Heart left ventricle (tissue), 16 donors: ENCODE measurements around the gene SOBP. TPM values are rescaled to one million over a fixed set of nuclear protein-coding genes. Genes with fewer than 3 reads are reported as not detected.

Experiments
- ATAC-seq, 4 donors: fragments of 200-7000 bp; cut with Tn5 transposase; one replicate each; pipeline ENCODE4 v1.9.1; 2020 to 2022; ENCODE audit warnings: moderate library complexity in 4 of 4, mild to moderate bottlenecking in 3 of 4, moderate number of reproducible peaks in 1 of 4
- DNase-seq, 5 donors: peaks; one replicate each; pipeline ENCODE4 v3.0.0-alpha.2; 2020
- H3K27ac ChIP-seq, 12 donors: fragments of 200-600 bp; sonication (generic) in 4 of 12; one replicate each; pipeline versions ENCODE4 v1.5.0 to v1.8.0; 2016 to 2022; ENCODE audit warnings: mild to moderate bottlenecking in 2 of 12
- H3K27me3 ChIP-seq, 9 donors: fragments of 200-600 bp; sonication (generic) in 2 of 9; one replicate each; pipeline versions ENCODE4 v1.5.1 to v1.8.0; 2016 to 2022; ENCODE audit warnings: mild to moderate bottlenecking in 3 of 9
- H3K36me3 ChIP-seq, 9 donors: fragments of 200-600 bp; sonication (generic) in 2 of 9; one replicate each; pipeline versions ENCODE4 v1.5.0 to v1.8.0; 2018 to 2022; ENCODE audit warnings: mild to moderate bottlenecking in 2 of 9
- H3K4me1 ChIP-seq, 12 donors: fragments of 200-600 bp; sonication (generic) in 4 of 12; one replicate each; pipeline versions ENCODE4 v1.5.0 to v1.8.0; 2016 to 2022; ENCODE audit warnings: mild to moderate bottlenecking in 3 of 12
- H3K4me3 ChIP-seq, 12 donors: fragments of 200-600 bp; sonication (generic) in 4 of 12; one replicate each; pipeline versions ENCODE4 v1.5.0 to v1.8.0; 2017 to 2022; ENCODE audit warnings: mild to moderate bottlenecking in 9 of 12, moderate library complexity in 4 of 12
- H3K9me3 ChIP-seq, 12 donors: fragments of 200-600 bp; sonication (generic) in 4 of 12; one replicate each; pipeline versions ENCODE4 v1.5.0 to v1.8.0; 2016 to 2022; ENCODE audit warnings: mild to moderate bottlenecking in 1 of 12
- CTCF ChIP-seq, 12 donors: fragments of 200-600 bp; sonication (generic) in 4 of 12; IDR thresholded peaks; one replicate each; pipeline versions ENCODE4 v1.5.0 to v1.8.0; 2018 to 2022; ENCODE audit warnings: antibody characterized with exemption in 12 of 12, mild to moderate bottlenecking in 5 of 12
- POLR2A ChIP-seq, 2 donors: fragments of 450-650 bp; IDR thresholded peaks; one replicate each; pipeline ENCODE4 v1.6.1; 2017; ENCODE audit warnings: antibody characterized with exemption in 2 of 2, mild to moderate bottlenecking in 2 of 2, moderate library complexity in 2 of 2
- WGBS, 4 donors: extraction: QIAGEN DNeasy Blood & Tissue Kit in 2 of 4; methylation state at CpG; one replicate each; pipeline versions ENCODE4 v1.1.5 to v1.1.7; 2013 to 2018; 5-methylcytosine and 5-hydroxymethylcytosine counted together
- intact Hi-C, 10 donors: fragments of 100-400 bp; cut with DNase I; formaldehyde crosslinking; loops; one replicate each; pipeline versions ENCODE4 v1.11.1 to v1.14.2; 2022
- polyA plus RNA-seq, 2 donors: library from polyadenylated mRNA; stranded (reverse); fragments of 200-250 nt; gene quantifications; one replicate each; pipeline ENCODE4 v1.2.3, GENCODE V29; 2013
- total RNA-seq, 9 donors: library from RNA; depleted of rRNA in 2 of 9; stranded (reverse); fragments of >200 nt in 2 of 9; fragmentation: NEBNext Ultra II Directional in 3 of 9; extraction: Animal tissue kit (Norgen Biotek cat#: 25700) in 3 of 9; gene quantifications; one replicate each; pipeline versions ENCODE4 v1.1.0 to v1.2.4, GENCODE V29; 2016 to 2023
- donor health status: ischemic (EF 13 %, LVEDD 7.1; RV severe dilation, severe dysfunction).
- donor health status: healthy with polysubstance abuse.
- donor health status: DM: no; HTN: yes; CAD: no.
- donor health status: DM: no; HTN: no; CAD: no.
- donor health status: ischemic (EF 25% LVEDD 6.9; RV normal size, moderate dysfunction).
- donor health status: ischemic (EF 25% LVEDD 5.7; RV mildly dilated, moderate dysfunction).
- donor health status: healthy.
- donor health status: DM: yes; HTN: yes; CAD: no.
- donor health status: ischemic (EF 35%, LVEDD 5.7; RV mildly dilated, moderate dysfunction).
- donor health status: nonischemic (EF 11% LVEDD 7.7; RV severe dilation, severe dysfunction).
- donor health status: DM: yes; HTN: yes; CAD: no.
- donor health status: PGD.
- donor health status: ischemic (EF 29% LVEDD 5.4; RV normal size, mild dysfunction).
- donor health status: nonischemic (EF 23%, LVEDD 6.1; RV moderate dilation, normal function).

The SOBP gene
- total and polyA plus RNA-seq, 11 donors: 10.6 to 24.9 (median 16.4) TPM

- peaks cover 3 to 71% (median 38%) of the 10 kb centered on the region in 12 donors for H3K4me1 ChIP-seq
- intact Hi-C loops: loop anchor here (2.0 to 10.0 kb wide), 10 partner anchors 33 to 183 kb away; partner anchors contain the start of gene PDSS2 (in 1 of the 10)
- H3K27me3 ChIP-seq: peaks cover 0 to 40% (median 0%) of the 10 kb centered on the region in 9 donors
- H3K27ac ChIP-seq: peak overlapping the region; percentile 72 to 90 (median 84)
- WGBS, 4 donors: 24 to 33% (median 31%) methylated on average over 14 of the region's 14 CpGs
- H3K9me3 ChIP-seq: no peaks in the 10 kb centered on the region
- peak; percentile 47 to 79 (median 73) for DNase-seq
- TF ChIP-seq POLR2A (IDR thresholded peaks at IDR 0.05): no peak
- TF ChIP-seq CTCF (IDR thresholded peaks at IDR 0.05): no peak
- no peaks in the 10 kb centered on the region for H3K36me3 ChIP-seq
- peak overlapping the region; percentile 58 to 96 (median 82) for H3K4me3 ChIP-seq
- ATAC-seq: peak in 3 of 4 donors; percentile 23 to 47 (median 36)
Observed at GRCh38 chr6:107491760-107492660, 2.1 kb downstream of the SOBP start.

GRCh38 chr6:107493158-107494057 is 3.5 kb downstream of the SOBP start:
- Histone ChIP-seq H3K27ac (peak overlapping the region; percentile 72 to 90 (median 84)), H3K4me3 (peak overlapping the region in 11 of 12 donors; percentile 58 to 96 (median 83)), H3K36me3 (no peaks in the 10 kb centered on the region), H3K9me3 (no peaks in the 10 kb centered on the region), H3K4me1 (peaks cover 3 to 70% (median 48%) of the 10 kb centered on the region in 12 donors), H3K27me3 (peaks cover 0 to 29% (median 0%) of the 10 kb centered on the region in 9 donors)
- TF ChIP-seq CTCF (IDR thresholded peaks at IDR 0.05): no peak
- TF ChIP-seq POLR2A (IDR thresholded peaks at IDR 0.05): no peak
- peak in 2 of 5 donors; percentile 17 to 38 for DNase-seq
- 21 to 25% (median 22%) methylated on average over 12 of the region's 12 CpGs for WGBS, 4 donors
- intact Hi-C loops: loop anchor here (5.0 to 10.0 kb wide), 9 partner anchors 39 to 181 kb away; no protein-coding TSS in a partner anchor
- ATAC-seq: peak; percentile 11 to 49 (median 36)

GRCh38 chr6:107495196-107495643 is 5.3 kb downstream of the SOBP start:
- peak overlapping the region in 8 of 12 donors; percentile 2 to 96 (median 20) for H3K4me3 ChIP-seq
- no peaks in the 10 kb centered on the region for H3K36me3 ChIP-seq
- no peaks in the 10 kb centered on the region for H3K9me3 ChIP-seq
- WGBS, 4 donors: 2 to 12% (median 7%) methylated on average over 7 of the region's 7 CpGs
- ATAC-seq (peak in 2 of 4 donors; percentile 14 to 31), DNase-seq (peak in 4 of 5 donors; percentile 35 to 39 (median 36))
- H3K27me3 ChIP-seq: peaks cover 0 to 16% (median 0%) of the 10 kb centered on the region in 9 donors
- H3K27ac ChIP-seq: peak overlapping the region; percentile 72 to 90 (median 84)
- peaks cover 3 to 78% (median 58%) of the 10 kb centered on the region in 12 donors for H3K4me1 ChIP-seq
- no peak for TF ChIP-seq CTCF (IDR thresholded peaks at IDR 0.05)
- no peak for TF ChIP-seq POLR2A (IDR thresholded peaks at IDR 0.05)
- intact Hi-C loops: loop anchor here in 6 of 10 donors (5.0 to 10.0 kb wide), 5 partner anchors 37 to 180 kb away; no protein-coding TSS in a partner anchor
